Measurements from ENCODE around the gene ZNF827.

ZNF827 gene

DNA sequence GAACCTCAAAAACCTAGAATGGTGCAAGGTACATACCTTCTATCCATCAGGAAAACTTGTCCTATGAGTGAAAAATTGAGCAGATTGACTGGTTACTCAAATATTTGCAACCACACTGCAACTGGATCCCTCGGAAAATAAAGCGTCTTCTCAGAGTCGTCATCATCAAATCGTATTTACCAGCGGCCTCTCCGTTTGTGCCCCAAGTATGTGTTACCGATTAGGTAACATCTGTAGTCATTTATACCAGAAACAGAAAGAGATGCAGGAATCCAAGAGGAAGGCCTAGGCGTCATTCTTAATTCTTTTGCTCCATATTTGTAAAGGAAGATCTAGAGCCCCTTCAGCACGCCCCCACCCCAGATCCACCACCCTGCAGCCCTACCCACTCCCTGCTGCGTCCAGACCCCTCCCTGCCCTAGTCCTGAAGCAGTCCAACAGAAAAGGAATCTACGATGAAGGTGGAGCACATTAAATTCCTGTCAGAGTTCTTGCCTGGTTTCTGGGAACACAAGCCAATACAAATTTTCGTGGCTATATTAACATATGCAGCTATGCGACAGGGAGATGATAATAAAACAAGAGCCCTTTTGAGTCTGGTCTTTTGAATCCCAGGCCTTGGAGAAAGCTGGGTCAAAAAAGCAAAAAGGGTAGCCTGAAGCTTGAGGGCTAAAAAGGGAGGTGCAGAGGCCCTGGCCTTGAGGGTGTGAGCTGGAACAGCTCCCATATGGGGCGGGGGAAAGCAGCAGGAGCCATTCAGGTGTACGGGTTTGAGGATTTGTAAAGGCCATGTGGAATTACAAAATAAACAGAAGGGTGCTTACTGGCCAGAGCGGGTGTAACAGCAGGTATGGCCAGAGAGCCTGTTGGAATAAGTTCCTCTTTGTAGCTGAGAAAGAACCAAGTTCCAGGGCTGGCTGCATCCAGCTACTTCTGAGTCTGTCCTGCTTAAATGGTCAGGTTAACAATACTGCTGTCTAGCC, 77.0 kb downstream of the ZNF827 start:
- peaks cover 27% of the 10 kb centered on the region; the same call in 1 of the 2 replicates for H3K36me3 ChIP-seq (ENCODE audit: control insufficient read depth, insufficient read depth, low read length)
- peaks cover 31% of the 10 kb centered on the region for H3K4me1 ChIP-seq (ENCODE audit: control insufficient read depth, insufficient read depth, low read length)
- no peaks in the 10 kb centered on the region for H3K27me3 ChIP-seq (ENCODE audit: control insufficient read depth, insufficient read depth, low read length)
- H3K9ac ChIP-seq (ENCODE audit: low read depth, low read length), result no peak overlapping the region
- H3K4me3 ChIP-seq (ENCODE audit: low read depth, low read length), result no peak overlapping the region
- H3K9me3 ChIP-seq (ENCODE audit: control insufficient read depth, insufficient read depth, low read length), result no peaks in the 10 kb centered on the region
- H3K27ac ChIP-seq (ENCODE audit: low read depth, low read length), result no peak overlapping the region

DNA sequence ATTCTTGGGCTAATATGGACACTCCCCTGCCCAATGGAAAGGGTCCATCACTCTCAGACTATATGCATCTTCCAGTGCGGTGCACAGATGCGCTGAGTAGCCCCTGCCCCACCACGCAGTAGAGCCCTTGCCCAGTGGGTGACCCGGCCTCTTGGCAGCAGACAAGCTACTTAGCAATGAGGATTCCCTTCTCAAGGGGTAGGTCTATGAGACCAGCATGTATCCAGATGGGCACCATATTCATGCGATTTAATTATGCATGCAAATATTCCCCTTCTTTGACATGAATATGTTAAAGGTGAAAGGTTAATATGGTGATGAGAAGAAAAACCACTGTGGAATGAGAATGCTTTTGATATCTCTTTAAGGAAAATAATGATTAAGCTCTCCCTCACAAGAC, 77.7 kb downstream of the ZNF827 start:
- peaks cover 27% of the 10 kb centered on the region; the same call in 1 of the 2 replicates for H3K36me3 ChIP-seq (ENCODE audit: control insufficient read depth, insufficient read depth, low read length)
- H3K9me3 ChIP-seq (ENCODE audit: control insufficient read depth, insufficient read depth, low read length), result no peaks in the 10 kb centered on the region
- H3K4me3 ChIP-seq (ENCODE audit: low read depth, low read length), result no peak overlapping the region
- no peak overlapping the region for H3K9ac ChIP-seq (ENCODE audit: low read depth, low read length)
- no peaks in the 10 kb centered on the region for H3K27me3 ChIP-seq (ENCODE audit: control insufficient read depth, insufficient read depth, low read length)
- no peak overlapping the region for H3K27ac ChIP-seq (ENCODE audit: low read depth, low read length)
- peaks cover 30% of the 10 kb centered on the region for H3K4me1 ChIP-seq (ENCODE audit: control insufficient read depth, insufficient read depth, low read length)

DNA sequence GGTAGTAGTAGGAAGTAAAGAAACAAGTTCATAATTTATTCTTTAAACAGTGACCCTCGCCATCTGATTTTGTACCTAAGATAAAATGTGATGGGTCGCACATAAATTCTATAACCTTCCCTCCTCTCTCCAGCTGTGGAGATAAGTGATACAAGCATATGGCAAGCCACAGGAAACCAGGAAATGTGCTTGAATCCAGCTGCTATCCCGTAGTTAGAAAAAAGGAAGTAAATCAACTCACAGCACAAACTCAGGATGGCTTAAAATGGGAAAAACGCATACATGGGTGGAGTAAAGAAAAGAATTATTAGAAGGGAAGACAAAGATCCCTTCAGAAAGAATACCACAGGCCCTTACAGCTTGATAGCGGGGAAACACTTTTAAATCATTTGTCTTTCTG, 78.2 kb downstream of the ZNF827 start:
- H3K27me3 ChIP-seq (ENCODE audit: control insufficient read depth, insufficient read depth, low read length), result no peaks in the 10 kb centered on the region
- no peaks in the 10 kb centered on the region for H3K9me3 ChIP-seq (ENCODE audit: control insufficient read depth, insufficient read depth, low read length)
- H3K4me1 ChIP-seq (ENCODE audit: control insufficient read depth, insufficient read depth, low read length), result peaks cover 25% of the 10 kb centered on the region
- H3K9ac ChIP-seq (ENCODE audit: low read depth, low read length), result no peak overlapping the region
- peaks cover 27% of the 10 kb centered on the region; the same call in 1 of the 2 replicates for H3K36me3 ChIP-seq (ENCODE audit: control insufficient read depth, insufficient read depth, low read length)
- H3K4me3 ChIP-seq (ENCODE audit: low read depth, low read length), result no peak overlapping the region
- H3K27ac ChIP-seq (ENCODE audit: low read depth, low read length), result no peak overlapping the region

DNA sequence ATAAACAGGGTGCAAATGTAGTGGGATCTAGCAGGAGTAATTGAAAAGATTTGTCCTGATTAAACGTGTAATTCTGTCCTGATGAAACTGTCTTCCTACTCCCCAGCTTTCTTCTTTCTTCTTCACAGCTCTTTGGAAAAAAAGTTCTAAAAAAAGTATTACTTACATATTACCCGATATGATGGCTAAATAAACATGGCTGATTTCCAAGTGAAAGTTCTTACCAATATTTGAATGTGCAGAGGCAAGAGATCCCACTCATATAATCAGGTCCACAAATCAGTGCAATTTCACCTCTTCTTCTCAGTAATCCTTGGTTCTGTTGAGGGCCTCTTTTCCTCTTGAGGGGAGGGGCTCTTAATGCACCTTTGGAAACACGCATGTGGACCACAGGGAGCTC, 78.7 kb downstream of the ZNF827 start:
- no peak overlapping the region for H3K27ac ChIP-seq (ENCODE audit: low read depth, low read length)

DNA sequence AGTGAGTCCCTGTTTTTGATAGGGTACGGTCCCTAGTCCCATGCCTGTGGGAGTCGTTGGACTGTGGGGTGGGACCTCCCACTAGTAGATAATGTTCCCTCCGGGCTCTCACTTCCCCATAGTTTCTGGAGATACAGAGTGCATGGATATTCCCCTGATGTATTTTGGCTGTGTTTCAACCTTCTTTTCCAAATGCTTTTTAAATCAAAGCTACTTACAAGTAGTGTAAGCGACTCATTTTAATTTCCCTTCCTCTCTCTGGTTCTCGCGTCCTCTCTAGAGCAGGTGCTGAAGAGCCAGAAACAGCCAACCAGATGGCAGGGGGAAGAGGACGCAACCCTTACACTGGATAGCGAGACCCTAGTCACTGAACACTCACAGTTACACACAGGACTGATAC, 79.2 kb downstream of the ZNF827 start:
- Histone ChIP-seq H3K27ac (ENCODE audit: low read depth, low read length) (no peak overlapping the region), H3K4me3 (ENCODE audit: low read depth, low read length) (no peak overlapping the region), H3K36me3 (ENCODE audit: control insufficient read depth, insufficient read depth, low read length) (peaks cover 27% of the 10 kb centered on the region; the same call in 1 of the 2 replicates)

More for the DNA sequence above, 78.7 kb downstream of the ZNF827 start:
- Histone ChIP-seq H3K27me3 (ENCODE audit: control insufficient read depth, insufficient read depth, low read length) (no peaks in the 10 kb centered on the region), H3K9ac (ENCODE audit: low read depth, low read length) (no peak overlapping the region), H3K9me3 (ENCODE audit: control insufficient read depth, insufficient read depth, low read length) (no peaks in the 10 kb centered on the region), H3K36me3 (ENCODE audit: control insufficient read depth, insufficient read depth, low read length) (peaks cover 27% of the 10 kb centered on the region; the same call in 1 of the 2 replicates), H3K4me3 (ENCODE audit: low read depth, low read length) (no peak overlapping the region), H3K4me1 (ENCODE audit: control insufficient read depth, insufficient read depth, low read length) (peaks cover 22% of the 10 kb centered on the region)

DNA sequence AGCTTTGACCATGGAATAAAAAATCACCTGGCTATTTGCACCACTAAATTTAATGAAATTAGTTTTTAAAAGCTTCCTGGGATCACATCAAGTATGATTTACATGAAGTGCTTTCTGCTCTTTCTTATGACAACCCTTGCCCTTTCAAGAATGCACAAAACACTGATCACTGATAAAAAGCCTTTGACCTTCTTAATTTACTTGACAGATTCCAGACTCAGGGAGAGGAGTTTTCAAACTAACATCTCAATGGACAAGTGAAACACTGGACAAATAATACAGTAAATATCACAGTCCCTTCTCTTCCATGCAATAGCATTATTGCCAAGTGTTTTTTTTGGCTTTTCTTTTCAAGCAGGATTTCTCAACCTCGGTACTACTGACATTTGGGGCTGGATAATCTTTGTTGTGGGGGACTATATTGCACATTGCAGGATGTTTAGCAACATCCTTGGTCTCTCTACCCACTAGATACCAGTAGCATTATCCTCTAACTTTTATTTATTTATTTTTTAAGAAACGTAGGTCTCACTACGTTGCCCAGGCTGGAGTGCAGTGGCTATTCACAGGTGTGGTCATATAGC, 86.3 kb downstream of the ZNF827 start:
- Histone ChIP-seq H3K27ac (ENCODE audit: low read depth, low read length) (no peak overlapping the region), H3K9me3 (ENCODE audit: control insufficient read depth, insufficient read depth, low read length) (no peaks in the 10 kb centered on the region), H3K4me3 (ENCODE audit: low read depth, low read length) (no peak overlapping the region), H3K4me1 (ENCODE audit: control insufficient read depth, insufficient read depth, low read length) (peaks cover 8% of the 10 kb centered on the region; the same call in 1 of the 2 replicates), H3K9ac (ENCODE audit: low read depth, low read length) (no peak overlapping the region), H3K36me3 (ENCODE audit: control insufficient read depth, insufficient read depth, low read length) (peaks cover 22% of the 10 kb centered on the region), H3K27me3 (ENCODE audit: control insufficient read depth, insufficient read depth, low read length) (no peaks in the 10 kb centered on the region)

More for the DNA sequence above, 79.2 kb downstream of the ZNF827 start:
- Histone ChIP-seq H3K27me3 (ENCODE audit: control insufficient read depth, insufficient read depth, low read length) (no peaks in the 10 kb centered on the region), H3K4me1 (ENCODE audit: control insufficient read depth, insufficient read depth, low read length) (peaks cover 22% of the 10 kb centered on the region), H3K9ac (ENCODE audit: low read depth, low read length) (no peak overlapping the region), H3K9me3 (ENCODE audit: control insufficient read depth, insufficient read depth, low read length) (no peaks in the 10 kb centered on the region)

DNA sequence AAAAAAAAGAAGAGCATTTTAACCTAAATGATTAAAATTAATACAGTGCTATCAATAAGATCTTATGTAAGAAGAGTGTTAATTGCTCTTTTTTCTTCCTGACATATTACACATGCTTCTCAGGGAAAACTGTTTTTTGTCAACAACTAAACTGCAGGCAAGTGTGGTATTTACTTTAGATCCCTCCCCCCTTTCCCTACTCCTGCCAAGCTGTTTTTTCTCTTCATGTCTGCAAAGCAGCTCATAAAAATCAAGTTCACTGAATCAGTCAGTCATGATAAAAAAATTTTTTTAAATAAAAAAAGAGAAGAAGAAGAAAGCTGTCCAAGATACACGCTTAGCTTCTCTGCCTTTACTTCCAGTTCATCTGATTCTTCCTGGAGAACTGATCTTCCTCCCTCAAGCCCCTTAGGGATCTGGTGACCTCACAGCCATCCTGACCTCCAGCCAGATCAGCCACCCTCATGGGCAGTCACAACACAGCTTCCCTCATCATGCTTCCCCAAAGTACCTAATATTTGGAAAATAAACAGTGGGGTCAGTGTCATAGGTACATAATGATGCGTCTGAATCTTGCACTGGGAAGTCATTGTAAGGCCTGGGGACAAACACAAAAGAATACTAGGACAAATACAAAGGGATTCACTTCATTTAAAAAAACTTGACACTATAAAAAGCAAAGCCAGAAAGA, 87.0 kb downstream of the ZNF827 start:
- H3K4me3 ChIP-seq (ENCODE audit: low read depth, low read length), result no peak overlapping the region
- H3K4me1 ChIP-seq (ENCODE audit: control insufficient read depth, insufficient read depth, low read length), result peaks cover 8% of the 10 kb centered on the region; the same call in 1 of the 2 replicates
- H3K9ac ChIP-seq (ENCODE audit: low read depth, low read length), result no peak overlapping the region
- H3K9me3 ChIP-seq (ENCODE audit: control insufficient read depth, insufficient read depth, low read length), result no peaks in the 10 kb centered on the region
- peaks cover 25% of the 10 kb centered on the region for H3K36me3 ChIP-seq (ENCODE audit: control insufficient read depth, insufficient read depth, low read length)
- H3K27me3 ChIP-seq (ENCODE audit: control insufficient read depth, insufficient read depth, low read length), result no peaks in the 10 kb centered on the region
- no peak overlapping the region for H3K27ac ChIP-seq (ENCODE audit: low read depth, low read length)

DNA sequence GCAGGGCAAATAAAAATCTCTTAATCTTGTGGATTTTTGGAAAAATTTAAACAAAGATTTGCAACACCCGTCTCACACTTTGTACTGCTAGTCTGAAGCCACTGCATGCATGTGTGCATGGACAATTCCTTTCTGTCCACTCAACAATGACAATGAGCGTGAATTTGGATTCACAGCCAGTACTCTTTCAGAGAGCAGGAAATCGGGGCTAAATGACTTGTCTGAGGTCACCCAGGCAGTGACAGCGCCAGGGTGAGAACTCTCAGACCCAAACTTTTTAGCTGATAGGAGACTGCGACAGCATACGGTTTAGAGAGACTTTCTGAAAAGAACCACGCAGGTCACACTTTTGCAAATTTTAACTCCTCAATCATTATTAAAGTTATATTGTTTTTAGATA, 90.9 kb downstream of the ZNF827 start:
- peaks cover 54% of the 10 kb centered on the region for H3K36me3 ChIP-seq (ENCODE audit: control insufficient read depth, insufficient read depth, low read length)
- H3K9ac ChIP-seq (ENCODE audit: low read depth, low read length), result no peak overlapping the region
- peaks cover 15% of the 10 kb centered on the region for H3K4me1 ChIP-seq (ENCODE audit: control insufficient read depth, insufficient read depth, low read length)
- no peak overlapping the region for H3K27ac ChIP-seq (ENCODE audit: low read depth, low read length)
- no peaks in the 10 kb centered on the region for H3K9me3 ChIP-seq (ENCODE audit: control insufficient read depth, insufficient read depth, low read length)
- no peaks in the 10 kb centered on the region for H3K27me3 ChIP-seq (ENCODE audit: control insufficient read depth, insufficient read depth, low read length)
- H3K4me3 ChIP-seq (ENCODE audit: low read depth, low read length), result no peak overlapping the region

DNA sequence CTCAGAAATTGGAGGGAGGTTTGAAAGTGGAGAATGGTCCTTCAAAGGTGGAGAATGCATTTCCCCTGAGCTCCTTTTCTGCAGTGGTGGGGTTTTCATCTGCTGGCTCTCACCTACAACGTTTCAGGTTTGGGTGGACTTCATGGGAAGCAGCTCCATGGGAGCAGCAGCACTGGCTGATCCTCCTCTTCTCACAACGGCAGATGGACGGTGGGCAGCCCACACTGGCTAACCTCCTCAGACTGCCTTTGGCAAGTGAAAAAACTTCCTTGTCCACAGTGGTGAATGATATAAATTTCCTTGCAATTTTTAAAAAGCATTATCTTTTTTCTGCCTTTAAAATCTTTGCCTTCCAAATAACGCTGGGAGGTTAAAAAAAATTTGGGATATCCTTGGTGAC, 93.5 kb downstream of the ZNF827 start:
- H3K36me3 ChIP-seq (ENCODE audit: control insufficient read depth, insufficient read depth, low read length), result peaks cover 79% of the 10 kb centered on the region
- no peak overlapping the region for H3K27ac ChIP-seq (ENCODE audit: low read depth, low read length)
- no peak overlapping the region for H3K4me3 ChIP-seq (ENCODE audit: low read depth, low read length)
- no peaks in the 10 kb centered on the region for H3K9me3 ChIP-seq (ENCODE audit: control insufficient read depth, insufficient read depth, low read length)
- no peaks in the 10 kb centered on the region for H3K27me3 ChIP-seq (ENCODE audit: control insufficient read depth, insufficient read depth, low read length)
- H3K4me1 ChIP-seq (ENCODE audit: control insufficient read depth, insufficient read depth, low read length), result peaks cover 14% of the 10 kb centered on the region
- no peak overlapping the region for H3K9ac ChIP-seq (ENCODE audit: low read depth, low read length)

DNA sequence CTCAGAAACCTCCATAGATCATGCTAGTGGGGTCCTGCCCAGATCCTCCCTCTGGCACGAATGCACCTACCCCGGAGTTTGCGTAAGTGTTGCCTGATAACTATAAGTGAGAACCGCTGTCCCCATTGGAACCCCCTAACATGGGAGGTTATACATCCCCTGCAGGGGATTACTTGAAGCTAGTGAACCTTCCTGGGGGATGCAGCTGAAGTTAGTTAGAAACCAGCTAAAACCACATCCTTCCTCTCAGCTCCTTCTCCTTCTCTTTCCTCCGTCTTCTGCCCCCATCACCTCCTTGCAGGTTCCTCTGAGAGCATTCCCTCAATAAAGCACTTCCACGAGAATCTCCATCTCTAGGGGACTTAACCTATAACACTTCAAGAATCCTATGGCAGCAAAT, 95.0 kb downstream of the ZNF827 start:
- no peak overlapping the region for H3K4me3 ChIP-seq (ENCODE audit: low read depth, low read length)
- H3K36me3 ChIP-seq (ENCODE audit: control insufficient read depth, insufficient read depth, low read length), result peaks cover 75% of the 10 kb centered on the region
- no peaks in the 10 kb centered on the region for H3K27me3 ChIP-seq (ENCODE audit: control insufficient read depth, insufficient read depth, low read length)
- no peaks in the 10 kb centered on the region for H3K9me3 ChIP-seq (ENCODE audit: control insufficient read depth, insufficient read depth, low read length)
- H3K27ac ChIP-seq (ENCODE audit: low read depth, low read length), result no peak overlapping the region
- peaks cover 26% of the 10 kb centered on the region for H3K4me1 ChIP-seq (ENCODE audit: control insufficient read depth, insufficient read depth, low read length)
- no peak overlapping the region for H3K9ac ChIP-seq (ENCODE audit: low read depth, low read length)

Measured in HUES48 (cell line).